Measurements from ENCODE around the gene VAMP3. TPM values are rescaled to one million over a fixed set of nuclear protein-coding genes. Genes with fewer than 3 reads are reported as not detected.
A peak's percentile ranks its signal among the peaks of the same experiment; 100 is the strongest.

VAMP3 gene
- total and polyA plus RNA-seq, 9 of the 15 experiments (the other 6 are each of a cell fraction or from before 2014, with no cell fraction given), result 27.1 to 71.3 (median 47.5) TPM

- TF ChIP-seq, protein P1, sequence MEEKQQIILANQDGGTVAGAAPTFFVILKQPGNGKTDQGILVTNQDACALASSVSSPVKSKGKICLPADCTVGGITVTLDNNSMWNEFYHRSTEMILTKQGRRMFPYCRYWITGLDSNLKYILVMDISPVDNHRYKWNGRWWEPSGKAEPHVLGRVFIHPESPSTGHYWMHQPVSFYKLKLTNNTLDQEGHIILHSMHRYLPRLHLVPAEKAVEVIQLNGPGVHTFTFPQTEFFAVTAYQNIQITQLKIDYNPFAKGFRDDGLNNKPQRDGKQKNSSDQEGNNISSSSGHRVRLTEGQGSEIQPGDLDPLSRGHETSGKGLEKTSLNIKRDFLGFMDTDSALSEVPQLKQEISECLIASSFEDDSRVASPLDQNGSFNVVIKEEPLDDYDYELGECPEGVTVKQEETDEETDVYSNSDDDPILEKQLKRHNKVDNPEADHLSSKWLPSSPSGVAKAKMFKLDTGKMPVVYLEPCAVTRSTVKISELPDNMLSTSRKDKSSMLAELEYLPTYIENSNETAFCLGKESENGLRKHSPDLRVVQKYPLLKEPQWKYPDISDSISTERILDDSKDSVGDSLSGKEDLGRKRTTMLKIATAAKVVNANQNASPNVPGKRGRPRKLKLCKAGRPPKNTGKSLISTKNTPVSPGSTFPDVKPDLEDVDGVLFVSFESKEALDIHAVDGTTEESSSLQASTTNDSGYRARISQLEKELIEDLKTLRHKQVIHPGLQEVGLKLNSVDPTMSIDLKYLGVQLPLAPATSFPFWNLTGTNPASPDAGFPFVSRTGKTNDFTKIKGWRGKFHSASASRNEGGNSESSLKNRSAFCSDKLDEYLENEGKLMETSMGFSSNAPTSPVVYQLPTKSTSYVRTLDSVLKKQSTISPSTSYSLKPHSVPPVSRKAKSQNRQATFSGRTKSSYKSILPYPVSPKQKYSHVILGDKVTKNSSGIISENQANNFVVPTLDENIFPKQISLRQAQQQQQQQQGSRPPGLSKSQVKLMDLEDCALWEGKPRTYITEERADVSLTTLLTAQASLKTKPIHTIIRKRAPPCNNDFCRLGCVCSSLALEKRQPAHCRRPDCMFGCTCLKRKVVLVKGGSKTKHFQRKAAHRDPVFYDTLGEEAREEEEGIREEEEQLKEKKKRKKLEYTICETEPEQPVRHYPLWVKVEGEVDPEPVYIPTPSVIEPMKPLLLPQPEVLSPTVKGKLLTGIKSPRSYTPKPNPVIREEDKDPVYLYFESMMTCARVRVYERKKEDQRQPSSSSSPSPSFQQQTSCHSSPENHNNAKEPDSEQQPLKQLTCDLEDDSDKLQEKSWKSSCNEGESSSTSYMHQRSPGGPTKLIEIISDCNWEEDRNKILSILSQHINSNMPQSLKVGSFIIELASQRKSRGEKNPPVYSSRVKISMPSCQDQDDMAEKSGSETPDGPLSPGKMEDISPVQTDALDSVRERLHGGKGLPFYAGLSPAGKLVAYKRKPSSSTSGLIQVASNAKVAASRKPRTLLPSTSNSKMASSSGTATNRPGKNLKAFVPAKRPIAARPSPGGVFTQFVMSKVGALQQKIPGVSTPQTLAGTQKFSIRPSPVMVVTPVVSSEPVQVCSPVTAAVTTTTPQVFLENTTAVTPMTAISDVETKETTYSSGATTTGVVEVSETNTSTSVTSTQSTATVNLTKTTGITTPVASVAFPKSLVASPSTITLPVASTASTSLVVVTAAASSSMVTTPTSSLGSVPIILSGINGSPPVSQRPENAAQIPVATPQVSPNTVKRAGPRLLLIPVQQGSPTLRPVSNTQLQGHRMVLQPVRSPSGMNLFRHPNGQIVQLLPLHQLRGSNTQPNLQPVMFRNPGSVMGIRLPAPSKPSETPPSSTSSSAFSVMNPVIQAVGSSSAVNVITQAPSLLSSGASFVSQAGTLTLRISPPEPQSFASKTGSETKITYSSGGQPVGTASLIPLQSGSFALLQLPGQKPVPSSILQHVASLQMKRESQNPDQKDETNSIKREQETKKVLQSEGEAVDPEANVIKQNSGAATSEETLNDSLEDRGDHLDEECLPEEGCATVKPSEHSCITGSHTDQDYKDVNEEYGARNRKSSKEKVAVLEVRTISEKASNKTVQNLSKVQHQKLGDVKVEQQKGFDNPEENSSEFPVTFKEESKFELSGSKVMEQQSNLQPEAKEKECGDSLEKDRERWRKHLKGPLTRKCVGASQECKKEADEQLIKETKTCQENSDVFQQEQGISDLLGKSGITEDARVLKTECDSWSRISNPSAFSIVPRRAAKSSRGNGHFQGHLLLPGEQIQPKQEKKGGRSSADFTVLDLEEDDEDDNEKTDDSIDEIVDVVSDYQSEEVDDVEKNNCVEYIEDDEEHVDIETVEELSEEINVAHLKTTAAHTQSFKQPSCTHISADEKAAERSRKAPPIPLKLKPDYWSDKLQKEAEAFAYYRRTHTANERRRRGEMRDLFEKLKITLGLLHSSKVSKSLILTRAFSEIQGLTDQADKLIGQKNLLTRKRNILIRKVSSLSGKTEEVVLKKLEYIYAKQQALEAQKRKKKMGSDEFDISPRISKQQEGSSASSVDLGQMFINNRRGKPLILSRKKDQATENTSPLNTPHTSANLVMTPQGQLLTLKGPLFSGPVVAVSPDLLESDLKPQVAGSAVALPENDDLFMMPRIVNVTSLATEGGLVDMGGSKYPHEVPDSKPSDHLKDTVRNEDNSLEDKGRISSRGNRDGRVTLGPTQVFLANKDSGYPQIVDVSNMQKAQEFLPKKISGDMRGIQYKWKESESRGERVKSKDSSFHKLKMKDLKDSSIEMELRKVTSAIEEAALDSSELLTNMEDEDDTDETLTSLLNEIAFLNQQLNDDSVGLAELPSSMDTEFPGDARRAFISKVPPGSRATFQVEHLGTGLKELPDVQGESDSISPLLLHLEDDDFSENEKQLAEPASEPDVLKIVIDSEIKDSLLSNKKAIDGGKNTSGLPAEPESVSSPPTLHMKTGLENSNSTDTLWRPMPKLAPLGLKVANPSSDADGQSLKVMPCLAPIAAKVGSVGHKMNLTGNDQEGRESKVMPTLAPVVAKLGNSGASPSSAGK (IDR thresholded peaks at IDR 0.05), result peak; percentile 73
- TF ChIP-seq RBM15 (IDR thresholded peaks at IDR 0.05; ENCODE audit: insufficient read depth, low read length) (no peak), HDAC3 (IDR thresholded peaks at IDR 0.05; ENCODE audit: borderline replicate concordance, partially characterized antibody) (peak; percentile 35), ARNT (IDR thresholded peaks at IDR 0.05) (no peak), ZC3H11A (IDR thresholded peaks at IDR 0.05; ENCODE audit: low read depth, low read length) (no peak), ZNF609 (CRISPR knock-in tag; IDR thresholded peaks at IDR 0.05; ENCODE audit: borderline replicate concordance) (no peak), TFAM (CRISPR knock-in tag; conservative IDR thresholded peaks at IDR 0.05) (no peak), SMAD2 (IDR thresholded peaks at IDR 0.05; ENCODE audit: low read depth, low read length) (no peak), TCF15 (CRISPR knock-in tag; IDR thresholded peaks at IDR 0.05) (no peak), RBM34 (IDR thresholded peaks at IDR 0.05; ENCODE audit: borderline replicate concordance, insufficient read depth, low read length) (no peak), MTA3 (IDR thresholded peaks at IDR 0.05; ENCODE audit: borderline replicate concordance) (no peak), EGR1 (conservative IDR thresholded peaks at IDR 0.05) (no peak)
These were observed 55.3 kb downstream of the VAMP3 start (continued) for GRCh38 chr1:7826363-7826762.
